Endothelial cell of umbilical vein (primary cell): ENCODE results near the gene ITGA6. TPM values are rescaled to one million over a fixed set of nuclear protein-coding genes. Genes with fewer than 3 reads are reported as not detected.

Experiments used
- BruUV-seq: library from RNA; stranded (reverse); fragments of 400-500 nt; replicated peaks from 2 replicates; lab custom pipeline; 2021; lab: Mats Ljungman, UMichigan
- CTCF ChIA-PET: fragments of 300-600, 350-600 bp; sonication (Branson Sonifier 250); formaldehyde crosslinking; loops from one replicate; lab custom pipeline; 2021; ENCODE audit warnings: antibody characterized with exemption, inconsistent platforms; lab: Charles Lee
- POLR2A ChIA-PET: fragments of 300-600, 350-600 bp; sonication (Branson Sonifier 250); formaldehyde crosslinking; loops from one replicate; lab custom pipeline; 2021; ENCODE audit warnings: antibody characterized with exemption, inconsistent platforms; lab: Charles Lee
- DNase-seq: peaks from one replicate; pipeline ENCODE4 v3.0.0-alpha.2; 2011; ENCODE audit warnings: low read depth, low spot score
- FAIRE-seq: peaks from 2 replicates; lab custom pipeline; 2011; peaks lifted over from hg19 to GRCh38; lab: Jason Lieb, UNC
- H2AFZ ChIP-seq: 2 replicates; pipeline ENCODE4 v1.6.0; 2012; ENCODE audit warnings: low read depth, low read length, control low read depth, inconsistent platforms
- H3K27ac ChIP-seq: 2 replicates; pipeline ENCODE4 v1.5.1; 2011; ENCODE audit warnings: low read depth, mild to moderate bottlenecking, control low read depth, low read length, moderate library complexity; ENCODE audit not compliant: insufficient read depth
- H3K27me3 ChIP-seq, 2 experiments: 2 replicates each; pipeline versions ENCODE4 v1.6.0 to v1.6.1; 2011; ENCODE audit warnings: low read length in 2 of 2, mixed read lengths in 1 of 2; ENCODE audit not compliant: control insufficient read depth in 2 of 2, insufficient read depth in 2 of 2
- H3K36me3 ChIP-seq, 2 experiments: 2 replicates in 1 of 2; 3 replicates in 1 of 2; pipeline ENCODE4 v1.5.1; 2011; ENCODE audit warnings: low read length in 2 of 2, mild to moderate bottlenecking in 1 of 2, moderate library complexity in 1 of 2; ENCODE audit not compliant: control insufficient read depth in 2 of 2, insufficient read depth in 2 of 2; ENCODE audit errors: extremely low read depth in 1 of 2
- H3K4me1 ChIP-seq: 3 replicates; pipeline ENCODE4 v1.5.1; 2011; ENCODE audit warnings: mild to moderate bottlenecking, low read length; ENCODE audit not compliant: control insufficient read depth, insufficient read depth; ENCODE audit errors: extremely low read depth
- H3K4me2 ChIP-seq: 2 replicates; pipeline ENCODE4 v1.6.1; 2011; ENCODE audit warnings: low read length, control low read depth, mixed read lengths; ENCODE audit not compliant: insufficient read depth
- H3K4me3 ChIP-seq, 3 experiments: fragments of 200-600 bp in 1 of 3; sonication (generic), shearing (Covaris generic) in 1 of 3; replicated peaks in 1 of 3; 2 replicates each; pipeline ENCODE4 v1.5.1; 2011 to 2016; ENCODE audit warnings: control low read depth in 3 of 3, low read length in 3 of 3, mild to moderate bottlenecking in 2 of 3, inconsistent platforms in 1 of 3, low read depth in 1 of 3, moderate library complexity in 1 of 3; ENCODE audit not compliant: insufficient read depth in 1 of 3
- H3K79me2 ChIP-seq: 2 replicates; pipeline ENCODE4 v1.6.0; 2012; ENCODE audit warnings: low read length, inconsistent platforms; ENCODE audit not compliant: control insufficient read depth, insufficient read depth
- H3K9ac ChIP-seq: replicated peaks from 2 replicates; pipeline ENCODE3; 2011; ENCODE audit warnings: low read length, control low read depth; ENCODE audit not compliant: insufficient read depth; ENCODE audit errors: extremely low read depth
- H3K9me1 ChIP-seq: replicated peaks from 3 replicates; pipeline ENCODE4 v1.6.0; 2011; ENCODE audit warnings: mild to moderate bottlenecking, low read length; ENCODE audit not compliant: control insufficient read depth, insufficient read depth; ENCODE audit errors: extremely low read depth
- H3K9me3 ChIP-seq: replicated peaks from 2 replicates; pipeline ENCODE4 v1.5.1; 2012; ENCODE audit warnings: low read length, inconsistent platforms; ENCODE audit not compliant: control insufficient read depth, insufficient read depth
- H4K20me1 ChIP-seq: replicated peaks from 2 replicates; pipeline ENCODE3; 2011; ENCODE audit warnings: mild to moderate bottlenecking, low read length; ENCODE audit not compliant: control insufficient read depth, insufficient read depth; ENCODE audit errors: extremely low read depth
- EZH2 ChIP-seq: IDR thresholded peaks from 2 replicates; pipeline ENCODE4 v1.6.1; 2012; ENCODE audit warnings: borderline replicate concordance, low read depth, mild to moderate bottlenecking, moderate library complexity, low read length, inconsistent platforms; ENCODE audit not compliant: severe bottlenecking
- FOS ChIP-seq: IDR thresholded peaks from 2 replicates; pipeline ENCODE4 v1.6.1; 2011; ENCODE audit warnings: mild to moderate bottlenecking, low read length, moderate library complexity, borderline replicate concordance; ENCODE audit not compliant: insufficient read depth
- GATA2 ChIP-seq: IDR thresholded peaks from 2 replicates; pipeline ENCODE4 v1.7.0; 2011; ENCODE audit warnings: low read depth, mild to moderate bottlenecking, moderate library complexity, mixed read lengths, low read length; ENCODE audit not compliant: insufficient read length, insufficient read depth
- JUN ChIP-seq: IDR thresholded peaks from 2 replicates; pipeline ENCODE4 v1.6.1; 2011; ENCODE audit warnings: borderline replicate concordance, low read depth; ENCODE audit not compliant: insufficient read length, insufficient read depth
- MAX ChIP-seq: IDR thresholded peaks from 2 replicates; pipeline ENCODE4 v1.6.1; 2011; ENCODE audit not compliant: insufficient read depth, insufficient read length
- MYC ChIP-seq: IDR thresholded peaks from one replicate; pipeline ENCODE4 v1.6.1; 2011; ENCODE audit warnings: mild to moderate bottlenecking, low read depth, low read length
- POLR2A ChIP-seq: IDR thresholded peaks from 2 replicates; pipeline ENCODE4 v1.6.1; 2012; ENCODE audit warnings: low read depth, mild to moderate bottlenecking, control low read depth, low read length
- POLR2AphosphoS5 ChIP-seq: IDR thresholded peaks from 2 replicates; pipeline ENCODE4 v1.6.1; 2012; ENCODE audit warnings: low read depth, mild to moderate bottlenecking, control low read depth, low read length, moderate library complexity; ENCODE audit not compliant: insufficient read depth
- dilution Hi-C: fragments of 300-500 bp; cut with MboI; formaldehyde crosslinking; loops from one replicate; pipeline ENCODE4 v1.15.0; 2019; ENCODE audit warnings: low sequenced_read_pairs; ENCODE audit not compliant: extremely low pct_ligation_motif_present
- intact Hi-C: fragments of 100-400 bp; cut with micrococcal nuclease; formaldehyde crosslinking; loops from one replicate; pipeline ENCODE4 v1.10.0; 2022
- polyA plus RNA-seq, 4 experiments: library from polyadenylated mRNA; depleted of rRNA in 3 of 4; stranded (reverse) in 3 of 4; unstranded in 1 of 4; fragments of >200 nt; gene quantifications; 2 replicates each; pipeline versions ENCODE4 v1.2.1 to v1.2.3, GENCODE V29; 2011 to 2012; ENCODE audit warnings: missing spikeins in 1 of 4
- total RNA-seq: library from RNA; stranded (reverse); gene quantifications from 2 replicates; pipeline ENCODE4 v1.2.3, GENCODE V29; 2021
- TF ChIP-seq, protein P1 (sequence below), 2 donors: IDR thresholded peaks; 1 replicate in 1 of 2; 2 replicates in 1 of 2; pipeline ENCODE4 v1.5.1; 2011; ENCODE audit warnings: low read length in 2 of 2, mild to moderate bottlenecking in 2 of 2, moderate library complexity in 2 of 2, control low read depth in 1 of 2, inconsistent platforms in 1 of 2, low read depth in 1 of 2; ENCODE audit not compliant: insufficient read depth in 1 of 2; ENCODE audit errors: extremely low read depth in 1 of 2

The ITGA6 gene
- total and polyA plus RNA-seq, 2 donors (not counting 3 experiments of a cell fraction or from before 2014, with no cell fraction given) = 24.9 to 208 TPM

DNA sequence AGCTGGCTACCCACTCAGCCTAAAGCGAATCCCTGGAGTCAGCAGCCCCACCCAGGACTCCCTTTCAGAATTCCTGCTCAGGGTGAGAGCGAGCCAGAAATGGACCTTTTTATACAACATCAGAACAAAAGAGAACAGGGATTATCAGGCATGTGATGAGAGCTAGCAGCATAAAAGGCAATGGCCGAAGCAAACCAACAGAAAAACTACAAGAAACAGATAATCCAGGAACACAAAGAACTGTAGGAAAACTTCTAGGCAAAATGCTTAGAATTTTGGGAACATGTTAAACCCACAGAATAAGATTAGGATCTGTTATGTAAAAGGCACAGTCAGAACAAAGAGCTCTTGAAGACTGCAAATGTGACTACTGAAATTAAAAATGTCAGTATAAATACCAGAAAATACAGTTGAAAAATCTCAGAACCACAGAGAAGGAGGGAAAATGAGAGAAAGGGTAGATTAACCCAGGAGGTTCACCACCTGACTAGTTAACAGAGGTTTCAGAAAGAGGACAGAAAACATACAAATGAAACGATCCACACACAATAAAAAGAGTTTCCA, 31.3 kb downstream of the ITGA6 start:
- H4K20me1 ChIP-seq = no peaks in the 10 kb centered on the region
- H3K36me3 ChIP-seq = no peaks in the 10 kb centered on the region
- CTCF ChIA-PET = interaction anchor here (0.9 to 8.7 kb wide), 3 partner anchors 12 to 254 kb away, joined by 3 to 167 read pairs (median 3); partner anchors contain the start of gene ITGA6
- POLR2A ChIA-PET = no interaction called here
- no peak for TF ChIP-seq EZH2
- TF ChIP-seq, protein P1, sequence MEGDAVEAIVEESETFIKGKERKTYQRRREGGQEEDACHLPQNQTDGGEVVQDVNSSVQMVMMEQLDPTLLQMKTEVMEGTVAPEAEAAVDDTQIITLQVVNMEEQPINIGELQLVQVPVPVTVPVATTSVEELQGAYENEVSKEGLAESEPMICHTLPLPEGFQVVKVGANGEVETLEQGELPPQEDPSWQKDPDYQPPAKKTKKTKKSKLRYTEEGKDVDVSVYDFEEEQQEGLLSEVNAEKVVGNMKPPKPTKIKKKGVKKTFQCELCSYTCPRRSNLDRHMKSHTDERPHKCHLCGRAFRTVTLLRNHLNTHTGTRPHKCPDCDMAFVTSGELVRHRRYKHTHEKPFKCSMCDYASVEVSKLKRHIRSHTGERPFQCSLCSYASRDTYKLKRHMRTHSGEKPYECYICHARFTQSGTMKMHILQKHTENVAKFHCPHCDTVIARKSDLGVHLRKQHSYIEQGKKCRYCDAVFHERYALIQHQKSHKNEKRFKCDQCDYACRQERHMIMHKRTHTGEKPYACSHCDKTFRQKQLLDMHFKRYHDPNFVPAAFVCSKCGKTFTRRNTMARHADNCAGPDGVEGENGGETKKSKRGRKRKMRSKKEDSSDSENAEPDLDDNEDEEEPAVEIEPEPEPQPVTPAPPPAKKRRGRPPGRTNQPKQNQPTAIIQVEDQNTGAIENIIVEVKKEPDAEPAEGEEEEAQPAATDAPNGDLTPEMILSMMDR (IDR thresholded peaks at IDR 0.05; ENCODE audit: extremely low read depth in 1 of 2, insufficient read depth in 1 of 2, low read depth in 1 of 2, low read length in 2 of 2) = no peak
- TF ChIP-seq MYC = no peak
- no peak for TF ChIP-seq MAX
- TF ChIP-seq JUN = no peak
- TF ChIP-seq POLR2A = no peak
- TF ChIP-seq FOS = no peak
- TF ChIP-seq POLR2AphosphoS5 = no peak
- no peak for TF ChIP-seq GATA2
- BruUV-seq = no TSS peak
- H3K4me1 ChIP-seq = peaks cover 23% of the 10 kb centered on the region
- peaks cover 62% of the 10 kb centered on the region for H3K79me2 ChIP-seq
- no peak overlapping the region for H3K9ac ChIP-seq
- no peaks in the 10 kb centered on the region for H3K27me3 ChIP-seq
- no peak overlapping the region for H3K4me3 ChIP-seq
- H3K27ac ChIP-seq = no peak overlapping the region
- DNase-seq (no peak), FAIRE-seq (no peak)
- H3K9me3 ChIP-seq = no peaks in the 10 kb centered on the region
- intact Hi-C loops (no loop called here), dilution Hi-C loops (no loop called here)
- no peaks in the 10 kb centered on the region for H3K9me1 ChIP-seq
- no peak overlapping the region for H3K4me2 ChIP-seq
- no peak overlapping the region for H2AFZ ChIP-seq
